Cardiac fibroblast (primary cell): ENCODE data around the gene ECT2L.
A peak's percentile ranks its signal among the peaks of the same experiment; 100 is the strongest.

ENCODE experiments used
- DNase-seq, 2 donors: peaks; one replicate each; pipeline versions ENCODE4 v3.0.0 to v3.0.0-alpha.2; 2010; ENCODE audit warnings: low read depth in 2 of 2
- H3K4me3 ChIP-seq, 2 donors: replicated peaks in 1 of 2; 1 replicate in 1 of 2; 2 replicates in 1 of 2; pipeline ENCODE4 v1.5.1; 2011; ENCODE audit warnings: low read depth in 2 of 2, low read length in 2 of 2, mild to moderate bottlenecking in 2 of 2, moderate library complexity in 1 of 2
- TF ChIP-seq, protein P1 (sequence below): IDR thresholded peaks from one replicate; pipeline ENCODE4 v1.5.1; 2011; ENCODE audit warnings: low read depth, mild to moderate bottlenecking, low read length, inconsistent platforms

ECT2L gene

DNA sequence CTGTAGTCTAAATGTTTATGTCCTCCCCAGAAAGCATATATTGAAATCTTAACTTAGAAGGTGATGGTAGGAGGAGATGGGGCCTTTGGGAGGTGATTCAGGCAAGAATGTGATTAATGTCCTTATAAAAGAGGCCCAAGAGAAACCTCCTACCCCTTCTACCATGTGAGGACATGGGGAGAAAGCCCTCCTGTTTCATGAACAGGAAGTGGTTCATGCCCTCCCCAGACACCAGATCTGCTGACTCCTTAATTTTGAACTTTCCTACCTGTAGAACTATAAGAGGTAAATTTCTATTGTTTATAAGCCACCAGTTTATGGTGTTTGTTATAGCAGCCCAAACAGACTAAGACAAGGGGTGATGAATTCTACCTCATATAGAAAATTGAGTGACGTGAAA is 8.7 kb upstream of the ECT2L start:
- H3K4me3 ChIP-seq: no peak overlapping the region
- TF ChIP-seq, protein P1, sequence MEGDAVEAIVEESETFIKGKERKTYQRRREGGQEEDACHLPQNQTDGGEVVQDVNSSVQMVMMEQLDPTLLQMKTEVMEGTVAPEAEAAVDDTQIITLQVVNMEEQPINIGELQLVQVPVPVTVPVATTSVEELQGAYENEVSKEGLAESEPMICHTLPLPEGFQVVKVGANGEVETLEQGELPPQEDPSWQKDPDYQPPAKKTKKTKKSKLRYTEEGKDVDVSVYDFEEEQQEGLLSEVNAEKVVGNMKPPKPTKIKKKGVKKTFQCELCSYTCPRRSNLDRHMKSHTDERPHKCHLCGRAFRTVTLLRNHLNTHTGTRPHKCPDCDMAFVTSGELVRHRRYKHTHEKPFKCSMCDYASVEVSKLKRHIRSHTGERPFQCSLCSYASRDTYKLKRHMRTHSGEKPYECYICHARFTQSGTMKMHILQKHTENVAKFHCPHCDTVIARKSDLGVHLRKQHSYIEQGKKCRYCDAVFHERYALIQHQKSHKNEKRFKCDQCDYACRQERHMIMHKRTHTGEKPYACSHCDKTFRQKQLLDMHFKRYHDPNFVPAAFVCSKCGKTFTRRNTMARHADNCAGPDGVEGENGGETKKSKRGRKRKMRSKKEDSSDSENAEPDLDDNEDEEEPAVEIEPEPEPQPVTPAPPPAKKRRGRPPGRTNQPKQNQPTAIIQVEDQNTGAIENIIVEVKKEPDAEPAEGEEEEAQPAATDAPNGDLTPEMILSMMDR: no peak
- DNase-seq: no peak

DNA sequence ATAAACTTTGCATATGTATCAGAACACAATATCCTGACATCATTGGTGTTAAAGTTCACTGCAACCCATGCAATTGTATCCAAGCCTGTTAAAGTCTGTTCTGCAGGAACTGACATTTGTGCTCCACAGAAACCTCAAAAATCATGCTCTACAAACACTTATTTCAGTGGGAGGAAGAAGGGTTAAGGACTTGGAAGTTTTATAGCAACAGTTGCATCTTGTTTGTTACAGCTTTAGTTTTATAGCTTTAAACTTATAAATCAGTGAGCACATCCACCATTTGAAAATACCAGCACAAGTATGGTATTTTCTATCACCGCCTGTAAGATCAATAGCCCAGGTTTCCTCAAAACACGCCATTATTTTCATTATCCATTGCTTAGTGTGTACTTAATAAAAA is 884 bp downstream of the ECT2L start:
- no peak for DNase-seq
- H3K4me3 ChIP-seq: no peak overlapping the region
- TF ChIP-seq, protein P1: no peak

DNA sequence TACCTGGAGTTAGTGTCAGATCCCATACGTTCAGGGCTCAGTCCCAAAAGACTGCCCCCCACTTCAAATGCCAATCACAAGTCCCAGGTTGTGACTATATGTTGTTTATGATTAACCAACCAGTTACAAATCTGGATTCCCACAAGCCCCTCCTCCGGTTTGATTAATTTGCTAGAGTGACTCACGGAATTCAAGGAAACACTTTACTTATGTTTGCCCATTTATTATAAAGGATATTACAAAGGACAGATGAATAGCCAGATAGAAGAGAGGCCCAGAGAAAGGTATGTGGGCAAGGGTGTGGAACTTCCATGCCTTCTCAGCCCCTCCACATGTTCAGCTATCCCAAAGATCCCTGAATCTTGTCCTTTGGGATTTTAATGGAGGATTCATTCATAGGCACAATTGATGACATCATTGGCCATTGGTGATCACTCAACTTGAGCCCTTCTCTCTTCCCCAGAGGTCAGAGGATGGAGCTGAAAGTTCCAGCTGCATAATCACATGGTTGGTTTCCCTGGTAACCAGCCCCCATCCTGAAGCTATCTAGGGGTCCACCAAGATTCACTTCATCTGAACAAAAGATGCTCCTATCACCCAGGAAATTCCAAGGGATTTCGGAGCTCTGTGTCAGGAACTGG is 2.0 kb downstream of the ECT2L start:
- TF ChIP-seq, protein P1: no peak
- H3K4me3 ChIP-seq: no peak overlapping the region
- DNase-seq: no peak

DNA sequence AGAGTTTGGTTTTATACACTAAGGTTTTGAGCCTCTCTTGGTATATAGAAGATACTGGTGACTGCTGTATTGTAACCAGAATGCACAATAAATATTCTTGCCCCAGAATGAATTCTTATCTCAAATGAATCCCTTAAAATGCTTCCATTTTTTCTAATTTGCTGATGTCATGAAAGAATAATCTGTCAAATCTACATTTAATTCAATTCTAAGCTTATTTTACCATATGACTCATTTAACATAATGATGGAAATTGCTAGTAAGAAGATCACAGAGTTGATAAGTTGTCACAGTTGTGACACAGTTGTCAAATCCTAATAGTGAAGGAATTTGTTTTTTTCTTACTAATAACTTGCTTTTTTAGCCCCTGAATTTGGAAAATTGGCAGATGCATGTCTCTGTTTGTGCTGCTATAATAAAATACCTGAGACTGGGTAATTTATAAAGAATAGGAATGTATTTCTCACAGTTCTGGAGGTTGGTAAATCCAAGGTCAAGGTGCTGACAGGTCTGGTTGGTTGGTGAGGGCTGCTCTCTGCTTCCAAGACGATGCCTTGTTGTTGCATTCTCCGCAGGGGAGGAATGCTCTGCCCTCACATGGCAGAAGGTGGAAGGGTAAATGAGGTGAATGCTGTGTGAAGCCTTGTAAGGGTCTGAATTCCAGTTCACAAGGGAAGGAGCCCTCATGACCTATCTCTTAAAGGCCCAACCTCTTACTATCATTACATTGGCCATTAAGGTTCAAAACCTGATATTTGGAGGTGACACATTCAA is 4.7 kb downstream of the ECT2L start:
- DNase-seq: no peak
- H3K4me3 ChIP-seq: no peak overlapping the region
- TF ChIP-seq, protein P1: no peak

DNA sequence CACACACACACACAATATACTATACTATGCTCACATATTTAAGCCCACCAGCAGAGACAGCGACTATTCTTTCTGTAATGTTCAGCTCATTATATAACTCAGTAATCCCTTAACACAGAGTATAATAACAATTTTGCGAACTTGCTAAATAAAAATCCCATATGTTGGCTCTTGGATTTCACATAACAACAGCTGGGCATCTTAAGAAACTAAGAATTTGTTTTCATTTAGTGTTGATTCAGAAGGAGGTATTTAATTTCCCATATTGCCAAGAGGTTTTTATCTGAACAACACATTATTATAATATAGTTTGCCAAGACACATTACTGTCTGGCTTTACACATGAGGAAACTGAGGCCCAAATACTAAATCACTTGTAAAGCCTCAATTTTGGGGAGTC is 7.4 kb downstream of the ECT2L start:
- TF ChIP-seq, protein P1: no peak
- no peak overlapping the region for H3K4me3 ChIP-seq
- no peak for DNase-seq

DNA sequence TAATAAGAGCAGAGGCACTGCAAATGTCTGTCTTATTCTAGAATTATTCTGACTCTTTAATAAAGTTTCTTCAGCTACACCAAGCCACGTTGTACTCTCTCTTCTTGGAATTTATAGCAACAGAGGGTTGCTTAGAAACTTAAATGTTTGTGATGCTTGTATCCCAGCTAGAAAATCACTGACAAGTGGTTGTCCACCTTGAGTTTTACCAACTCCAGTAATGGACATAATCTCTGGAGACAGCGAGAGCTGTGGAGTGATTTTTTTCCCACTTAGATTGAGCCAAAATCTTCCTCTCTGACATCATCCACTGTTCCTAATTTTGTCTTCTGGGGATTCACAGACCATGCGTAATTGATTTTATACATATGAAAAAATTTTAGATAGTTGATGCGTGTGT is 8.0 kb downstream of the ECT2L start:
- H3K4me3 ChIP-seq: no peak overlapping the region
- peak; percentile 16 to 49 for DNase-seq
- TF ChIP-seq, protein P1: no peak
